Gastrocnemius medialis (tissue), 4 donors: ENCODE data around the gene LMNB1. TPM values are rescaled to one million over a fixed set of nuclear protein-coding genes. Genes with fewer than 3 reads are reported as not detected.

Experiments used
- ATAC-seq, 2 donors: fragments of 150-250 bp; one replicate each; pipeline ENCODE4 v1.9.1; 2016
- DNase-seq, 2 donors: peaks; one replicate each; pipeline ENCODE4 v3.0.0-alpha.2; 2019
- H3K27ac ChIP-seq, 4 donors: fragments of 200-600 bp; sonication (generic); 1 replicate in 1 of 4; 2 replicates in 3 of 4; pipeline ENCODE4 v1.5.1; 2016 to 2018; ENCODE audit warnings: mild to moderate bottlenecking in 2 of 4, moderate library complexity in 1 of 4
- H3K27me3 ChIP-seq, 3 donors: fragments of 200-600 bp; sonication (generic) in 2 of 3; 1 replicate in 1 of 3; 2 replicates in 2 of 3; pipeline versions ENCODE4 v1.5.1 to v1.6.0; 2016 to 2019; ENCODE audit warnings: mild to moderate bottlenecking in 1 of 3, moderate library complexity in 1 of 3
- H3K36me3 ChIP-seq, 2 donors: fragments of 200-600 bp; sonication (generic) in 1 of 2; one replicate each; pipeline ENCODE4 v1.5.1; 2017 to 2018
- H3K4me1 ChIP-seq, 2 donors: fragments of 200-600 bp; sonication (generic) in 1 of 2; one replicate each; pipeline ENCODE4 v1.5.1; 2016 to 2017; ENCODE audit warnings: mild to moderate bottlenecking in 2 of 2
- H3K4me3 ChIP-seq, 4 donors: fragments of 200-600 bp; sonication (generic) in 3 of 4; 1 replicate in 1 of 4; 2 replicates in 3 of 4; pipeline ENCODE4 v1.5.1; 2016 to 2019; ENCODE audit warnings: mild to moderate bottlenecking in 2 of 4
- H3K9me3 ChIP-seq, 3 donors: fragments of 200-600 bp; sonication (generic) in 2 of 3; 1 replicate in 1 of 3; 2 replicates in 2 of 3; pipeline ENCODE4 v1.5.1; 2016 to 2019
- CTCF ChIP-seq, 5 experiments: fragments of 450-650 bp in 3 of 5; fragments of 200-600 bp in 2 of 5; sonication (generic) in 2 of 5; IDR thresholded peaks in 4 of 5; conservative IDR thresholded peaks in 1 of 5; 1 replicate in 4 of 5; 2 replicates in 1 of 5; pipeline ENCODE4 v1.5.1; 2016 to 2019; ENCODE audit warnings: antibody characterized with exemption in 5 of 5, mild to moderate bottlenecking in 3 of 5, moderate library complexity in 3 of 5
- POLR2A ChIP-seq, 2 donors: fragments of 450-650 bp; IDR thresholded peaks; one replicate each; pipeline ENCODE4 v1.6.1; 2017; ENCODE audit warnings: antibody characterized with exemption in 2 of 2, mild to moderate bottlenecking in 2 of 2, moderate library complexity in 2 of 2
- in situ Hi-C, 4 donors: fragments of 200-750 bp; cut with MboI; loops; one replicate each; pipeline versions ENCODE4 v1.15.0 to v1.8.0; 2017; ENCODE audit warnings: low sequenced_read_pairs in 4 of 4
- intact Hi-C: fragments of 100-400 bp; cut with DNase I; formaldehyde crosslinking; loops from one replicate; pipeline ENCODE4 v1.15.1; 2023; ENCODE audit warnings: low total_unique reads
- total RNA-seq, 4 donors: library from RNA; depleted of rRNA; stranded (reverse); fragments of >200 nt; gene quantifications; one replicate each; pipeline versions ENCODE4 v1.1.0 to v1.2.3, GENCODE V29; 2016

Gene LMNB1
- total RNA-seq, 4 donors from 2014 or later = 0.51 to 4.1 (median 2.4) TPM; not detected in 1

- no peaks in the 10 kb centered on the region for H3K27me3 ChIP-seq
- H3K9me3 ChIP-seq = no peaks in the 10 kb centered on the region
- no peaks in the 10 kb centered on the region for H3K4me1 ChIP-seq
- intact Hi-C loops = loop anchor here (10.0 kb wide), 1 partner anchor 485 kb away; no protein-coding TSS in a partner anchor
- ATAC-seq (no peak), DNase-seq (no peak)
- TF ChIP-seq POLR2A (IDR thresholded peaks at IDR 0.05) (no peak), CTCF (IDR thresholded peaks at IDR 0.05 in 4 of 5, conservative IDR thresholded peaks at IDR 0.05 in 1 of 5) (no peak)
- no peak overlapping the region for H3K4me3 ChIP-seq
- H3K36me3 ChIP-seq = no peaks in the 10 kb centered on the region
- in situ Hi-C loops = loop anchor here in 1 of 4 donors (25.0 kb wide), 1 partner anchor 482 kb away; no protein-coding TSS in a partner anchor
- no peak overlapping the region for H3K27ac ChIP-seq
Observed at GRCh38 chr5:126830061-126830460, 53.1 kb downstream of the LMNB1 start.

- TF ChIP-seq POLR2A (IDR thresholded peaks at IDR 0.05) (no peak), CTCF (IDR thresholded peaks at IDR 0.05 in 4 of 5, conservative IDR thresholded peaks at IDR 0.05 in 1 of 5) (no peak)
- intact Hi-C loops (loop anchor here (10.0 kb wide), 1 partner anchor 484 kb away; no protein-coding TSS in a partner anchor), in situ Hi-C loops (loop anchor here in 1 of 4 donors (25.0 kb wide), 1 partner anchor 481 kb away; no protein-coding TSS in a partner anchor)
- H3K27ac ChIP-seq = no peak overlapping the region
- DNase-seq = no peak
- no peaks in the 10 kb centered on the region for H3K36me3 ChIP-seq
- no peaks in the 10 kb centered on the region for H3K4me1 ChIP-seq
- no peak overlapping the region for H3K4me3 ChIP-seq
- no peaks in the 10 kb centered on the region for H3K9me3 ChIP-seq
- no peaks in the 10 kb centered on the region for H3K27me3 ChIP-seq
- ATAC-seq = no peak
Observed at GRCh38 chr5:126831156-126831555, 54.2 kb downstream of the LMNB1 start.

GRCh38 chr5:126836778-126837177 is 59.8 kb downstream of the LMNB1 start:
- intact Hi-C loops (loop anchor here (10.0 kb wide), 1 partner anchor 478 kb away; no protein-coding TSS in a partner anchor), in situ Hi-C loops (loop anchor here in 1 of 4 donors (25.0 kb wide), 1 partner anchor 476 kb away; no protein-coding TSS in a partner anchor)
- TF ChIP-seq POLR2A (IDR thresholded peaks at IDR 0.05) = no peak
- no peak for TF ChIP-seq CTCF (IDR thresholded peaks at IDR 0.05 in 4 of 5, conservative IDR thresholded peaks at IDR 0.05 in 1 of 5)
- DNase-seq = no peak
- Histone ChIP-seq H3K4me3 (no peak overlapping the region), H3K27ac (no peak overlapping the region), H3K27me3 (no peaks in the 10 kb centered on the region), H3K9me3 (no peaks in the 10 kb centered on the region), H3K36me3 (no peaks in the 10 kb centered on the region), H3K4me1 (no peaks in the 10 kb centered on the region)
- ATAC-seq = no peak

GRCh38 chr5:126837242-126837641 is 60.3 kb downstream of the LMNB1 start:
- H3K27ac ChIP-seq = no peak overlapping the region
- no peaks in the 10 kb centered on the region for H3K4me1 ChIP-seq
- H3K27me3 ChIP-seq = no peaks in the 10 kb centered on the region
- H3K4me3 ChIP-seq = no peak overlapping the region
- H3K36me3 ChIP-seq = no peaks in the 10 kb centered on the region
- TF ChIP-seq POLR2A (IDR thresholded peaks at IDR 0.05) (no peak), CTCF (IDR thresholded peaks at IDR 0.05 in 4 of 5, conservative IDR thresholded peaks at IDR 0.05 in 1 of 5) (no peak)
- intact Hi-C loops (loop anchor here (10.0 kb wide), 1 partner anchor 478 kb away; no protein-coding TSS in a partner anchor), in situ Hi-C loops (loop anchor here in 1 of 4 donors (25.0 kb wide), 1 partner anchor 475 kb away; no protein-coding TSS in a partner anchor)
- H3K9me3 ChIP-seq = no peaks in the 10 kb centered on the region
- DNase-seq (no peak), ATAC-seq (no peak)
